Measurements from ENCODE around the gene PAPPA.

- no peak for TF ChIP-seq CTCF (IDR thresholded peaks at IDR 0.05)
- TF ChIP-seq POLR2A (IDR thresholded peaks at IDR 0.05; ENCODE audit: low read depth) = no peak
Measured at GRCh38 chr9:116358251-116358650, 204.7 kb downstream of the PAPPA start.

Data from esophagus muscularis mucosa (tissue), 3 donors.